Upper lobe of left lung (tissue), 4 donors: ENCODE measurements around the gene SYK.

ENCODE experiments used
- CTCF ChIP-seq, 6 experiments: fragments of 450-650 bp in 4 of 6; fragments of 200-600 bp in 2 of 6; sonication (generic) in 2 of 6; IDR thresholded peaks; one replicate each; pipeline ENCODE4 v1.5.1; 2016 to 2019; ENCODE audit warnings: antibody characterized with exemption in 6 of 6
- EP300 ChIP-seq, 4 donors: sonication (generic); formaldehyde crosslinking; IDR thresholded peaks; one replicate each; pipeline ENCODE4 v1.5.1; 2017; ENCODE audit warnings: antibody characterized with exemption in 4 of 4, control low read depth in 2 of 4

- TF ChIP-seq CTCF (IDR thresholded peaks at IDR 0.05) = no peak
- TF ChIP-seq EP300 (IDR thresholded peaks at IDR 0.05) = no peak
Observed at GRCh38 chr9:90830977-90831376, 29.4 kb downstream of the SYK start.
